SK-N-SH (cell line): ENCODE results near the gene HHATL. TPM values are rescaled to one million over a fixed set of nuclear protein-coding genes. Genes with fewer than 3 reads are reported as not detected.

Source experiments
- CTCF ChIA-PET: fragments of 300-600, 350-600 bp; formaldehyde crosslinking; extraction: SDS; loops from one replicate; lab custom pipeline; 2021; lab: Yijun Ruan, JAX
- POLR2A ChIA-PET: fragments of 350-600 bp; sonication (Branson Sonifier 250); formaldehyde crosslinking; extraction: SDS; loops from one replicate; lab custom pipeline; 2020; ENCODE audit warnings: antibody characterized with exemption, inconsistent platforms; lab: Yijun Ruan, JAX
- DNase-seq: peaks from one replicate; pipeline ENCODE4 v3.0.0; 2012
- H2AFZ ChIP-seq: fragments of 200-600 bp; sonication (generic); 2 replicates; pipeline ENCODE4 v1.8.1; 2016; ENCODE audit warnings: antibody characterized with exemption, mild to moderate bottlenecking, low read depth
- H3F3A ChIP-seq: fragments of 200-600 bp; sonication (generic); replicated peaks from 2 replicates; pipeline ENCODE3; 2016; ENCODE audit warnings: antibody characterized with exemption, mild to moderate bottlenecking; ENCODE audit not compliant: insufficient read depth
- H3K27ac ChIP-seq, 2 experiments: fragments of 200-500 bp in 1 of 2; fragments of 200-600 bp in 1 of 2; sonication (Bioruptor generic) in 1 of 2; sonication (generic), shearing (Covaris generic) in 1 of 2; 2 replicates each; pipeline versions ENCODE4 v1.5.1 to v1.6.1; 2014 to 2016; ENCODE audit warnings: low read depth in 2 of 2, inconsistent platforms in 1 of 2, low read length in 1 of 2, mild to moderate bottlenecking in 1 of 2, mixed read lengths in 1 of 2
- H3K27me3 ChIP-seq: fragments of 200-600 bp; sonication (generic), shearing (Covaris generic); 2 replicates; pipeline ENCODE4 v1.6.1; 2016; ENCODE audit warnings: mixed run types; ENCODE audit not compliant: insufficient read depth
- H3K36me3 ChIP-seq, 2 experiments: fragments of 200-500 bp in 1 of 2; fragments of 200-600 bp in 1 of 2; sonication (Bioruptor generic) in 1 of 2; sonication (generic) in 1 of 2; replicated peaks in 1 of 2; 2 replicates each; pipeline versions ENCODE3 to v1.5.1; 2014 to 2016; ENCODE audit warnings: low read length in 1 of 2, mild to moderate bottlenecking in 1 of 2; ENCODE audit not compliant: insufficient read depth in 2 of 2, control insufficient read depth in 1 of 2
- H3K4me1 ChIP-seq, 2 experiments: fragments of 200-500 bp in 1 of 2; fragments of 200-600 bp in 1 of 2; sonication (Bioruptor generic) in 1 of 2; sonication (generic), shearing (Covaris generic) in 1 of 2; 2 replicates each; pipeline versions ENCODE4 v1.5.1 to v1.6.1; 2014 to 2016; ENCODE audit warnings: low read depth in 1 of 2, low read length in 1 of 2, mixed run types in 1 of 2; ENCODE audit not compliant: insufficient read depth in 2 of 2, control insufficient read depth in 1 of 2
- H3K4me2 ChIP-seq: fragments of 200-600 bp; sonication (generic), shearing (Covaris generic); 2 replicates; pipeline ENCODE4 v1.6.1; 2017; ENCODE audit warnings: mixed run types
- H3K4me3 ChIP-seq, 2 experiments: fragments of 200-500 bp in 1 of 2; fragments of 200-600 bp in 1 of 2; sonication (Bioruptor generic) in 1 of 2; sonication (generic), shearing (Covaris generic) in 1 of 2; 2 replicates each; pipeline versions ENCODE4 v1.5.1 to v1.8.1; 2014 to 2016; ENCODE audit warnings: low read depth in 2 of 2, inconsistent platforms in 1 of 2, low read length in 1 of 2, mild to moderate bottlenecking in 1 of 2, mixed read lengths in 1 of 2, moderate library complexity in 1 of 2
- H3K79me2 ChIP-seq: fragments of 200-600 bp; sonication (generic); 2 replicates; pipeline ENCODE4 v1.8.1; 2017; ENCODE audit warnings: mild to moderate bottlenecking; ENCODE audit not compliant: insufficient read depth
- H3K9ac ChIP-seq: fragments of 200-600 bp; sonication (generic); 2 replicates; pipeline ENCODE4 v1.6.1; 2017; ENCODE audit warnings: mixed run types
- H3K9me2 ChIP-seq: fragments of 200-600 bp; sonication (generic); 2 replicates; pipeline ENCODE4 v1.6.1; 2017; ENCODE audit warnings: mixed run types
- H3K9me3 ChIP-seq: fragments of 200-600 bp; sonication (generic); 2 replicates; pipeline ENCODE4 v1.6.1; 2017; ENCODE audit warnings: mixed run types, mild to moderate bottlenecking, moderate library complexity
- H4K20me1 ChIP-seq: fragments of 200-600 bp; sonication (generic); 2 replicates; pipeline ENCODE4 v1.6.1; 2017; ENCODE audit warnings: mild to moderate bottlenecking, mixed run types; ENCODE audit not compliant: insufficient read depth
- CHD2 ChIP-seq: fragments of 150-350 bp; IDR thresholded peaks from 2 replicates; pipeline ENCODE4 v1.6.1; 2018; ENCODE audit warnings: low read length; ENCODE audit not compliant: partially characterized antibody
- ELF1 ChIP-seq: IDR thresholded peaks from 2 replicates; pipeline ENCODE4 v1.4.0; 2012
- EZH2phosphoT487 ChIP-seq: fragments of 200-600 bp; sonication (generic); IDR thresholded peaks from 2 replicates; pipeline ENCODE4 v1.6.1; 2017; ENCODE audit warnings: low read depth, mixed run types, mild to moderate bottlenecking, antibody characterized with exemption, moderate library complexity, borderline replicate concordance
- FOXJ3 ChIP-seq: sonication (generic); formaldehyde crosslinking; IDR thresholded peaks from 2 replicates; pipeline ENCODE4 v1.5.1; 2020; ENCODE audit warnings: mild to moderate bottlenecking, missing genetic modification reagents
- FOXM1 ChIP-seq: IDR thresholded peaks from 2 replicates; pipeline ENCODE4 v1.4.0; 2012; ENCODE audit warnings: low read depth, mild to moderate bottlenecking
- GABPA ChIP-seq: IDR thresholded peaks from 2 replicates; pipeline ENCODE4 v1.4.0; 2012; ENCODE audit warnings: low read depth, mild to moderate bottlenecking
- NRF1 ChIP-seq: IDR thresholded peaks from 2 replicates; pipeline ENCODE4 v1.6.1; 2012; ENCODE audit warnings: low read depth, mild to moderate bottlenecking, low read length
- PBX3 ChIP-seq: IDR thresholded peaks from 2 replicates; pipeline ENCODE4; 2012
- RCOR1 ChIP-seq: fragments of 150-350 bp; IDR thresholded peaks from 2 replicates; pipeline ENCODE4 v1.6.1; 2017; ENCODE audit warnings: antibody characterized with exemption, low read length
- REST ChIP-seq: IDR thresholded peaks from 2 replicates; pipeline ENCODE4 v1.6.1; 2012; ENCODE audit warnings: mild to moderate bottlenecking, low read depth, low read length, moderate library complexity
- ZBTB33 ChIP-seq: IDR thresholded peaks from 2 replicates; pipeline ENCODE4 v1.4.0; 2012; ENCODE audit warnings: low read depth, borderline replicate concordance
- WGBS: methylation state at CpG from one replicate; pipeline ENCODE4 v1.1.6; 2017; ENCODE audit warnings: low lambda C conversion rate; 5-methylcytosine and 5-hydroxymethylcytosine counted together
- polyA plus RNA-seq, 3 experiments: library from polyadenylated mRNA; depleted of rRNA; stranded (reverse); fragments of >200 nt; gene quantifications; 2 replicates each; pipeline ENCODE4 v1.2.3, GENCODE V29; 2012

Gene HHATL
- polyA plus RNA-seq, 1 of the 3 experiments (the other 2 are of a cell fraction), result not detected

GRCh38 chr3:42732829-42733459 lies 30.3 kb upstream of the HHATL start:
- POLR2A ChIA-PET, result no interaction called here

GRCh38 chr3:42732196-42732828 lies 29.7 kb upstream of the HHATL start:
- POLR2A ChIA-PET, result no interaction called here
- no peak overlapping the region for H2AFZ ChIP-seq
- CTCF ChIA-PET, result interaction anchor here (0.8 to 3.3 kb wide), 2 partner anchors 13 to 16 kb away, joined by 3 to 16 read pairs; no protein-coding TSS in a partner anchor
- no peaks in the 10 kb centered on the region for H3K9me3 ChIP-seq
- H3K9me2 ChIP-seq, result no peaks in the 10 kb centered on the region
- no peak overlapping the region for H3K9ac ChIP-seq
- H3K27ac ChIP-seq, result no peak overlapping the region
- no peak for DNase-seq
- no peaks in the 10 kb centered on the region for H3K36me3 ChIP-seq
- no peak for TF ChIP-seq CHD2
- H3K4me3 ChIP-seq, result no peak overlapping the region
- no peak overlapping the region for H3K4me2 ChIP-seq
- peaks cover 0 to 12% of the 10 kb centered on the region in 2 experiments; a peak in 1 of 4 replicates for H3K4me1 ChIP-seq
- no peaks in the 10 kb centered on the region for H3K79me2 ChIP-seq
- H3K27me3 ChIP-seq, result no peaks in the 10 kb centered on the region; the same call in 1 of the 2 replicates
- no peaks in the 10 kb centered on the region for H4K20me1 ChIP-seq
- WGBS, result 35% methylated on average over 3 of the region's 4 CpGs
- no peaks in the 10 kb centered on the region for H3F3A ChIP-seq

More at GRCh38 chr3:42732829-42733459, 30.3 kb upstream of the HHATL start:
- no peaks in the 10 kb centered on the region for H3K9me3 ChIP-seq
- no peaks in the 10 kb centered on the region for H4K20me1 ChIP-seq
- H3K79me2 ChIP-seq, result no peaks in the 10 kb centered on the region
- no peak overlapping the region for H3K4me3 ChIP-seq
- H3K27me3 ChIP-seq, result no peaks in the 10 kb centered on the region; the same call in 1 of the 2 replicates
- CTCF ChIA-PET, result interaction anchor here (0.9 to 3.3 kb wide), 2 partner anchors 12 to 15 kb away, joined by 3 to 16 read pairs; no protein-coding TSS in a partner anchor
- TF ChIP-seq ZBTB33, result no peak
- TF ChIP-seq, all 33 proteins: peak for 0
- no peak overlapping the region for H3K9ac ChIP-seq
- peaks cover 0 to 12% of the 10 kb centered on the region in 2 experiments; a peak in 1 of 4 replicates for H3K4me1 ChIP-seq
- no peaks in the 10 kb centered on the region for H3F3A ChIP-seq
- no peak overlapping the region for H2AFZ ChIP-seq
- H3K9me2 ChIP-seq, result no peaks in the 10 kb centered on the region
- H3K27ac ChIP-seq, result no peak overlapping the region
- 56% methylated on average over 8 of the region's 9 CpGs for WGBS
- no peak overlapping the region for H3K4me2 ChIP-seq
- DNase-seq, result no peak
- H3K36me3 ChIP-seq, result no peaks in the 10 kb centered on the region

GRCh38 chr3:42731476-42732195 lies 29.0 kb upstream of the HHATL start:
- Histone ChIP-seq H3F3A (no peaks in the 10 kb centered on the region), H3K9me2 (no peaks in the 10 kb centered on the region), H3K27ac (no peak overlapping the region), H2AFZ (no peak overlapping the region), H4K20me1 (no peaks in the 10 kb centered on the region), H3K9me3 (no peaks in the 10 kb centered on the region), H3K27me3 (no peaks in the 10 kb centered on the region; the same call in 1 of the 2 replicates), H3K4me3 (no peak overlapping the region), H3K4me2 (no peak overlapping the region), H3K4me1 (peaks cover 0 to 12% of the 10 kb centered on the region in 2 experiments; a peak in 1 of 4 replicates), H3K9ac (no peak overlapping the region), H3K36me3 (no peaks in the 10 kb centered on the region), H3K79me2 (no peaks in the 10 kb centered on the region)
- WGBS, result 21% methylated on average over 4 of the region's 6 CpGs
- POLR2A ChIA-PET, result no interaction called here
- CTCF ChIA-PET, result interaction anchor here (0.8 to 3.3 kb wide), 2 partner anchors 14 to 15 kb away, joined by 3 to 16 read pairs; no protein-coding TSS in a partner anchor
- DNase-seq, result no peak
- TF ChIP-seq RCOR1 (no peak), PBX3 (no peak), NRF1 (no peak), GABPA (no peak), CHD2 (no peak), ELF1 (no peak), EZH2phosphoT487 (no peak), FOXJ3 (CRISPR knock-in tag) (no peak), FOXM1 (no peak), REST (no peak)
